K562 treated with DMSO at 1 percent for 48 hours (cell line): ENCODE measurements around the gene ARHGEF18. TPM values are rescaled to one million over a fixed set of nuclear protein-coding genes. Genes with fewer than 3 reads are reported as not detected.

Experiments used
- total RNA-seq: library from RNA; unstranded; fragments of 300-600 nt; gene quantifications from 2 replicates; pipeline ENCODE4 v1.2.3, GENCODE V29; 2022; ENCODE audit warnings: low replicate concordance; ENCODE audit errors: extremely low read depth

ARHGEF18 gene
- not detected in 2 replicates for total RNA-seq

GRCh38 chr19:7348587-7349230 is at the start of gene ARHGEF18:
TSS of gene ARHGEF18 (plus strand) at chr19:7348937. CDS start at chr19:7362891, 13,954 bp downstream.

Other genes with a start within 250 kb of the ARHGEF18 start
- not detected in 2 replicates for gene INSR, start 54.5 kb upstream of the ARHGEF18 start, total RNA-seq
- not detected in 2 replicates for gene PEX11G, start 140.1 kb downstream of the ARHGEF18 start, total RNA-seq
- not detected in 2 replicates for gene ZNF358, start 167.2 kb downstream of the ARHGEF18 start, total RNA-seq
- not detected in 2 replicates for gene MCOLN1, start 173.7 kb downstream of the ARHGEF18 start, total RNA-seq
- gene PNPLA6, start 186.8 kb downstream of the ARHGEF18 start, total RNA-seq = not detected in 2 replicates
- gene CAMSAP3, start 246.9 kb downstream of the ARHGEF18 start, total RNA-seq = not detected in 2 replicates